Activated naive CD8-positive, alpha-beta T cell (primary cell): ENCODE data around the gene SLC35A1.

Experiments
- H3K27ac Mint-ChIP-seq: one replicate; pipeline ENCODE4 v1.8.0; 2021; ENCODE audit warnings: mixed read lengths
- H3K27me3 Mint-ChIP-seq: one replicate; pipeline ENCODE4 v1.8.0; 2021; ENCODE audit warnings: mixed read lengths
- H3K36me3 Mint-ChIP-seq: one replicate; pipeline ENCODE4 v1.8.0; 2021; ENCODE audit warnings: mixed read lengths
- H3K4me1 Mint-ChIP-seq: one replicate; pipeline ENCODE4 v1.8.0; 2021; ENCODE audit warnings: low read depth, mixed read lengths
- H3K4me3 Mint-ChIP-seq: one replicate; pipeline ENCODE4 v1.8.0; 2021; ENCODE audit warnings: mild to moderate bottlenecking, mixed read lengths
- H3K9me3 Mint-ChIP-seq: one replicate; pipeline ENCODE4 v1.8.0; 2021; ENCODE audit warnings: low read depth, mixed read lengths

SLC35A1 gene

DNA sequence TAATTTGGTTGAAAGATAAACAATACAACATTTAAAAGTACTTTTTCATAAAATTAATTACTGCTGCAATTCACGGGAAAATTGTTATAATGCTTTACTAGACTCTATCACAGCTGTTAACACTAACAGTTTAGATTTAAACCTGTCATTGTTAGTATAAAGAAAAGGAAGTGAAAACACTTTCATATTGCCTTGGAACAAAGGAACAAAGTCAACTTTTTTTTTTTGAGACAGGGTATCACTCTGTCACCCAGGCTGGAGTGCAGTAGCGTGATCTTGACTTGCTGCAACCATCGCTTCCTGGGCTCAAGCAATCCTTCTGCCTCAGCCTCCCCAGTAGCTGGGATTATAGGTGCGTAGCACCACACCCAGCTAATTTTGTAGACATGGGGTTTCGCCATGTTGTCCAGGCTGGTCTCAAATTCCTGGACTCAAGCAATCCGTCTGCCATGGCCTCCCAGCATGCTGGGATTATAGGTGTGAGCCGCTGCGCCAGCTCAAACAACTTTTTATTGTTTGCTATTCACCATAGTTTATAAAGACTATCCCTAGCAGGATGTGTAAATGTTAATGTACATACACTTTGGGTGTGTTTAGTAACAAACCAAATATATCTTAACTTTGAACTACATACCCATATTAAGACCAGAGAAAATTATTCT is 22.1 kb downstream of the SLC35A1 start:
- Mint-ChIP-seq H3K27ac (no peak overlapping the region), H3K4me3 (no peak overlapping the region), H3K4me1 (peaks cover 4% of the 10 kb centered on the region), H3K9me3 (no peaks in the 10 kb centered on the region), H3K36me3 (peaks cover 11% of the 10 kb centered on the region), H3K27me3 (no peaks in the 10 kb centered on the region)

DNA sequence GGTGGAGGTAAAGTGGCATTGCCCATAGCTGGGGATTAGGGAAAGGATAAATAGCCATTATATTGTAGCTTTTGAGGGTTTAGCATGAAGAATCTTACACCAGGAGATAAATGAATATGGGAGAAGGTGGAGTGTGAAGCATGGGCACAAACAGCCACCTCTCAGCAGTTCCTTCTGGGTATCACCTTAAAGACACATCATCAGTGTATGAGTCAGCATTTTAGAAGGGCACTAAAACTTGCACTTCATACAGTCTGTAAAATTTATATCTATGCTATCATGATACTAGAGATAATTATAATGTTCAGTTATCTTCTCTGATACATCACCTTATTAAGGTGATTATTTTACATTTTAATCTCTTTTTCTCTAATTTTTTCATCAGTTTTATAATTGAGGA is 25.3 kb downstream of the SLC35A1 start:
- H3K4me1 Mint-ChIP-seq: peaks cover 4% of the 10 kb centered on the region
- peaks cover 6% of the 10 kb centered on the region for H3K36me3 Mint-ChIP-seq
- H3K9me3 Mint-ChIP-seq: no peaks in the 10 kb centered on the region
- no peak overlapping the region for H3K27ac Mint-ChIP-seq
- H3K4me3 Mint-ChIP-seq: no peak overlapping the region
- H3K27me3 Mint-ChIP-seq: no peaks in the 10 kb centered on the region

DNA sequence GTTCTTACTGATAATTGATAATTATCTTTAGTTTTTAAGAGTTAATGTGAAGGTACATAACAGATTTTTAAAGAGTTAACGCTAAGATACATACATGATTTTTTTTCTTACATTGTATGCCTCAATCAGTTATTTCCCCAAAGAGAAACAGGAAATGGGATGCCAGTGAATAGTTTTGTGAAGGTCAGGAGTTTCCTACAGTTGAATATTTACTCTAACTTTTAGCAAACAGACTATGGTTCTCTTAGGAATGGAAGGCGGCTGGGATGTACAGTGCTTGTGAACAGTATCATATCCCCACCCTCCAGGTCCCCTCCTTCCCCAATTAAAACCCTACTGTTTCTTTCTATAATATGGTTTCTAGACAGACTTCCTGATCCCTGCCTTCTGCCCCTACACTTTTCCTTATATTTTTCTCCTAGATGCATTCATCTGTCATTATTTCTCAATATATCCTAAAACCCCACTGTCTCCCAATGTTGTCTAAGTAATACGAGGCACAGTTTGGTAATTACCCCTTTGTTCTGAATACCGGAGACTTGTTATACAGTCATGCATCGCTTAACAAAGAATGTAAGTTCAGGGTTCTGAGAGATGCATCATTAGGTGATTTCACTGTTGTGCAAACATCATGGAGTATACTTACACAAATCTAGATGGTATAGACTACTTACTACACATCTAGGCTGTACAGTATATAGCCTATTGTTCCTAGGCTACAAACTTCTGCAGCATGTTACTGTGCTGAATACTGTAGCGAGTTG is 29.2 kb downstream of the SLC35A1 start:
- H3K4me1 Mint-ChIP-seq: peaks cover 8% of the 10 kb centered on the region

DNA sequence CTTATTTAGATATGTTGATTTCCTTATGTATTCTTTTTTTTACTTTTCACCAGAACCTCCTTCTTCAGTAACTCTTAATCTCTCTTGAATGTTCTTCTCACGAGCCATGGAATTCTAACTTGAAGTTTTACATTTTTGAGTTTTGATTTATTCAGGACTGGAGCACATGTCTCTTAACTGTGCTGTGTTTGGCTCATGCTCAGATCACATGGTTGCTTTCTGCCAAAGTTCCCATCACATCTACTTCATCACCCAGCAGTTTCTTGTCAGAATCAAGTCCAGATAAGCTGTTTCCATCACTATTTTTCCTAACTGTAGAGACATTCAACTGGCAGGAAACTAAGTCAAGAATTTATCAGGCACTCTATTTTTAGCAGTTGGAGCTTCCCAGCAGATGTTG is 31.7 kb downstream of the SLC35A1 start:
- peaks cover 6% of the 10 kb centered on the region for H3K4me1 Mint-ChIP-seq
- no peaks in the 10 kb centered on the region for H3K36me3 Mint-ChIP-seq
- no peaks in the 10 kb centered on the region for H3K27me3 Mint-ChIP-seq
- no peaks in the 10 kb centered on the region for H3K9me3 Mint-ChIP-seq
- H3K27ac Mint-ChIP-seq: peak overlapping the region; percentile 30
- no peak overlapping the region for H3K4me3 Mint-ChIP-seq

More for the DNA sequence above, 29.2 kb downstream of the SLC35A1 start:
- Mint-ChIP-seq H3K9me3 (no peaks in the 10 kb centered on the region), H3K4me3 (no peak overlapping the region), H3K27me3 (no peaks in the 10 kb centered on the region), H3K36me3 (peaks cover 1% of the 10 kb centered on the region), H3K27ac (peak overlapping the region; percentile 30)

DNA sequence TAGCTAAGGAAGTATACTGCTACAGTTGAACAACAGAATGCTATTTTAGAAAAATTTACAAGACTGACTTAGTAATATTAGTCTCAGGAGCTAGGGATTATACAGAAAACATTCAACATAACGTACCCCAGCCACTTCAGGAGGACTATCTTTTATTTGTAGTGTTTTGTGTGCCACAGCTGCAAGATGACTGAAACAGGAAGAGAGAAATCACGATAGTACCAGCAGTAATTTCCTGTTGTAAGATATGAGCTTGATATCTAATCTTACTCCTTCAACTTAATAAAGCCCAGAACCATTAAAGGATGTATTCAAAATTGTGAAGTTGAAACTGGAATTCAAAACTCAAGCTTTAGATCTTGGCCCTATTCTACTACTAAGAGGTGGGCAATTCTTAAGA is 42.1 kb downstream of the SLC35A1 start:
- no peaks in the 10 kb centered on the region for H3K27me3 Mint-ChIP-seq
- peak overlapping the region; percentile 76 for H3K27ac Mint-ChIP-seq
- no peaks in the 10 kb centered on the region for H3K9me3 Mint-ChIP-seq
- peaks cover 10% of the 10 kb centered on the region for H3K36me3 Mint-ChIP-seq
- H3K4me1 Mint-ChIP-seq: peaks cover 10% of the 10 kb centered on the region
- H3K4me3 Mint-ChIP-seq: no peak overlapping the region

DNA sequence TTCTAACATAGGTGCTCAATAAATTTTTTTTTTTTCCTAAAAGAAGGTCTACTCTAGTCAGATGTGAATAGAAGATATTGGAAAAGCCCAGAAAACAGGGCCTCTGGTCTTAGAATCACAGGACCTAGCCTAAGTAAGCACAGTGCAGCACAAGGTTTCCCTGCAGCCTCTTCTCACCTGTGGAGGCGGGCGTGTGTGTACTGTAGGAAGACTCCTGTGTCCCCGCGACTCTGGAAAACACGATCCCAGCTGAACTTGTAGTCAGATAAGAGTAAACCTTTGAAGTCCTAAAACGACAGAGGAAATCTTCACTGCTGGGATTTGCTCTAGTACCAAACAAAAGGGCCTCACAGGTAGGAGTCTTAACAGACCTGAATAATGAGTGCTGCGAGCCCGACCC is 45.7 kb downstream of the SLC35A1 start:
- Mint-ChIP-seq H3K27me3 (no peaks in the 10 kb centered on the region), H3K36me3 (peaks cover 10% of the 10 kb centered on the region), H3K4me1 (peaks cover 10% of the 10 kb centered on the region), H3K9me3 (no peaks in the 10 kb centered on the region), H3K27ac (no peak overlapping the region), H3K4me3 (no peak overlapping the region)

DNA sequence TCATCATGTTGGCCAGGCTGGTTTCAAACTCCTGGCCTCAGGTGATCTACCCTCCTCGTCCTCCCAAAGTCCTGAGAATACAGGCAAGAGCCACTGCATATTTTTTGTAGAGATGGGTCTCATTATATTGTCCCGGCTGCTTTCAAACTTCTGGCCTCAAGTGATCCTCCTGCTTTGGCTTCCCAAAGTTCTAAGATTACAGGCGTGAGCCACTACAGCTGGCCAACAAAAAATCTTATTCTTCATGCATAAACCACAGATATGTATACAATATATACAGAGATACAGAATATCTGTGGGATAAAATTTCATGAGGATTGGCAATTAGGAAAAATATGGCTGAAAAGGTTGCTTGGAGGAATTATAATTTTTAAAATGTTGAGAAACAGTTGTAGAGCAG is 49.9 kb downstream of the SLC35A1 start:
- Mint-ChIP-seq H3K27ac (no peak overlapping the region), H3K4me3 (no peak overlapping the region), H3K36me3 (peaks cover 9% of the 10 kb centered on the region), H3K27me3 (no peaks in the 10 kb centered on the region), H3K9me3 (no peaks in the 10 kb centered on the region), H3K4me1 (peaks cover 1% of the 10 kb centered on the region)

DNA sequence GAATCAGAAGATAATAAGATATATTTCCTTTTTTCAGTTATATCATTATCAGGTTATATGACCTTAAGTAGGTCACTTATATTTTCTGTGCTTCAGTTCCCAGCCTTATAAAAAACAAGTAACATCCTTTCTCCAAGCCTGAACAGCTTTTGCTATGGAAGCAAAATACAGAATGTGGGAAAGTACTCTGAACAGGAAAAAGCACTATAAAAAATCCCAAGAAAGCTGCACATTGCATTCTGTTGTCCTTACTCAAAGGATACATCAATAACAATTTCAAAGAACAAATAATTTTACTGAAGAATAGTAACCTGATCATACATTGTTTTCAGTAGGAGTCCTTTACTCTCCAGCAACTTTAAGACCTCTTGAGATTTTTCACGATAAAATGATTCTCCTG is 56.4 kb downstream of the SLC35A1 start:
- peaks cover 9% of the 10 kb centered on the region for H3K4me1 Mint-ChIP-seq
- no peaks in the 10 kb centered on the region for H3K27me3 Mint-ChIP-seq
- no peaks in the 10 kb centered on the region for H3K9me3 Mint-ChIP-seq
- H3K36me3 Mint-ChIP-seq: peaks cover 19% of the 10 kb centered on the region
- no peak overlapping the region for H3K4me3 Mint-ChIP-seq
- no peak overlapping the region for H3K27ac Mint-ChIP-seq

DNA sequence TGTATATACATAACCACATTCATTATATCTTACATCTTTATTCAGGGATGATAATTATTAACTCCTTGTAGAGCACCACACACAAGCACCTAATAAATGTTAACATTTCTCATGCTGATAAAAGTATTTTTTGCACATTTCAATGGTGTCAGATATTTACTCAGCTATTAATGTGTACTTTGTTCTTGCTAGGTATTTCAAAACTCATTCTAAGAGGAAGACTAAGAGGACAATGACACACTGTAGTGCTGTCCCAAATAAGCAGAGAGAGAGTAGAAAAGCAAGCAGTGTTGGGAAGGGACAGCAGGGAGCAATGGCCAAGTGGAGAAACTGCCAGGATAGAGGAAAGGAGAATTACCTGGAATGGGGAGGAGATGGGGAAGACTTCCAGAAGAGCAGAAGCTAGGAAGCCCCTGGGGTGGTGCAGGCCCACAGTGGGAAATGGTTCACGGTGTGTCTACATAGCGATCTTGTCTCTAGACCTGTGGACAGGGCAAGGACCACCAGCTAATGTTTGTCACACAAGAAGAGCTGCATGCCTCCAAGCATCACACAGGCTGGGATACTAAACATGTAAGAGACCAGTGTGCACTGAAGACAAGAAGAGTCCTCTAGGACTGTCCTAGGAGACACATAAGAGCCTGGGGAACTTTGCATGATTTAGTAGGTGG is 61.7 kb downstream of the SLC35A1 start:
- peaks cover 15% of the 10 kb centered on the region for H3K36me3 Mint-ChIP-seq
- no peak overlapping the region for H3K27ac Mint-ChIP-seq
- H3K9me3 Mint-ChIP-seq: no peaks in the 10 kb centered on the region
- peaks cover 6% of the 10 kb centered on the region for H3K4me1 Mint-ChIP-seq
- no peaks in the 10 kb centered on the region for H3K27me3 Mint-ChIP-seq
- H3K4me3 Mint-ChIP-seq: no peak overlapping the region

DNA sequence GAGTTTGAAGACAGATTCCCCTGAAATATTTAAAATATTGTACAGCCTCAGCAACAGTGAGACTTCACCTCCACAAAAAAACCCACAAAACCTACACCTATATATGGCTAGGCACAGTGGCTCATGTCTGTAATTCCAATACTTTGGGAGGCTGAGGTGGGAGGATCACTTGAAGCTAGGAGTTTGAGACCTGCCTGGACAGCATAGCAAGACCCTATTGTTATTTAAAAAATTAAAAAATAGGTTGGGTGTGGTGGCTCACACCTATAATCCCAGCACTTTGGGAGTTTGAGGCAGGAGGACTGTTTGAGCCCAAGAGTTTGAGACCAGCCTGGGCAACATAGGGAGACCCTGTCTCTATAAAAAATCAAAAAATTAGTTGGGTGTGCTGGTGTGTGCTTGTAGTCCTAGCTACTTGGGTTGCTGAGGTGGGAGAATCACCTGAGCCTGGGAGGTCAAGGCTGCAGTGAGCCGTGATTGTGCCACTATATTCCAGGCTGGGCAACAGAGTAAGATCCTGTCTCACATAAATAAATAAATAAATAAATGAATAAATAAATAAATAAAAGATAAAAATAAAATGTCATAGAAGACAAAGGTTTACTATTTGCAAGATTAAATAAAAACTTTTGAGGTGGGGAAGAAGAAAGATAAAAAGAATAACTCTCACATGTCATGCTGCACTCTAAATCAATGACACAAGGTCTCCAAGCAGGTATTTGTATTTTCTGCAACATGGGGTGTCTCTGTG is 65.9 kb downstream of the SLC35A1 start:
- Mint-ChIP-seq H3K4me1 (peaks cover 3% of the 10 kb centered on the region), H3K9me3 (peaks cover 5% of the 10 kb centered on the region), H3K27ac (no peak overlapping the region), H3K4me3 (no peak overlapping the region), H3K27me3 (no peaks in the 10 kb centered on the region), H3K36me3 (peaks cover 25% of the 10 kb centered on the region)

DNA sequence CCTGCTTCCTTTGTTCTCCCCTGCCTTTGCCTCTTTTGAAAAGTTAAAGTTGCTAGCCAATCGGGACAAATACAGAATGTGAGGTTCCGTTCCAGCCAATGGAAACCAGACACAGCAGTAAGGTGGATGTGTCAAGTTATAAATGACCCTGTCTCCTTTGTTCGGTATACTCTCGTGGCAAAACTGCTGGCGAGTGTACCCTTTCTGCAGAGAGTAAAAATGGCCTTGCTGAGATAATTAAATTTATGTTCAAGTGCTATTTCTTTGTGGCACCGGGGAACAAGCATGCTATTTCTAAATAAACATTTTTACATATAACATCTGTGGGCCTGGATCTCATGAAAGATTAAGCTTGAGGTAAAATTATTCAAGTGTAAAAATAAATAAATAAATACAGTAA is 66.8 kb downstream of the SLC35A1 start:
- H3K27ac Mint-ChIP-seq: no peak overlapping the region
- H3K36me3 Mint-ChIP-seq: peaks cover 26% of the 10 kb centered on the region
- H3K4me3 Mint-ChIP-seq: no peak overlapping the region
- no peaks in the 10 kb centered on the region for H3K27me3 Mint-ChIP-seq
- peaks cover 3% of the 10 kb centered on the region for H3K4me1 Mint-ChIP-seq
- H3K9me3 Mint-ChIP-seq: peaks cover 5% of the 10 kb centered on the region

DNA sequence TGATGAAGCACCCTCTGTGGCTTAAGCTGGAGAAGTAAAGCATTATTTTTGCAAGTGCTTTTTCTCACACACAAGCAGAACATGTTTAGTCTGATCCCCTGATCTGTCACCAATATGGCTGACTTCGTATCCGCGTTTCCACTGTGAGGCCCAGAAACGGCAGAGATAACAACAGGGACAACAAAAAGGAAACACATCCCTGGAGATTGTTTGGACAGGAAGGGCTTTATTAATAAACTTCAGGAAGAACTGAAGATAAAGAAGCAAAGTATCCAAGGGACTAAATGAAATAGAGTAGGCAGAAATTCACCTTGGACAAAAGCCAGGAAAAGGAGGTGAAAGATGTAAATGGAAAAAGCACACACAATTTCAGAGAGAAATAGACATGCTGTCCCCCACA is 67.8 kb downstream of the SLC35A1 start:
- H3K4me3 Mint-ChIP-seq: no peak overlapping the region
- H3K27ac Mint-ChIP-seq: no peak overlapping the region
- peaks cover 5% of the 10 kb centered on the region for H3K9me3 Mint-ChIP-seq
- H3K36me3 Mint-ChIP-seq: peaks cover 31% of the 10 kb centered on the region
- peaks cover 3% of the 10 kb centered on the region for H3K4me1 Mint-ChIP-seq
- no peaks in the 10 kb centered on the region for H3K27me3 Mint-ChIP-seq

DNA sequence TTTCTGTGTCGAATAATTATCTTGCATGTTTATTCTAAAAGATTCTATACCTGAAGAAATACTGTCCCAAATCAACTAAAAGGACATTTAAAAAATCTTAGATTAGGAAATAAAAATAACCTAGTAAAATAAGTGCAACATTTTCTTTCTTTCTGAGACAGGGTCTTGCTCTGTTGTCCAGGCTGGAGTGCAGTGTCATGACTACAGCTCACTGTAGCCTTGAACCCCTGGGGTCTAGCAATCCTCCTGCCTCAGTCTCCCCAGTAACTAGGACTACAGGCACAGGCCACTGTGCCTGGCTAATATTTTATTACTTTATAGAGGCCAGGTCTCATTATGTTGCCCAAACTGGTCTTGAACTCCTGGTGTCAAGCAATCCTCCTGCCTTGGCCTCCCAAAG is 68.3 kb downstream of the SLC35A1 start:
- Mint-ChIP-seq H3K36me3 (peaks cover 33% of the 10 kb centered on the region), H3K27ac (no peak overlapping the region), H3K4me3 (no peak overlapping the region), H3K27me3 (no peaks in the 10 kb centered on the region), H3K9me3 (peaks cover 5% of the 10 kb centered on the region), H3K4me1 (peaks cover 3% of the 10 kb centered on the region)

DNA sequence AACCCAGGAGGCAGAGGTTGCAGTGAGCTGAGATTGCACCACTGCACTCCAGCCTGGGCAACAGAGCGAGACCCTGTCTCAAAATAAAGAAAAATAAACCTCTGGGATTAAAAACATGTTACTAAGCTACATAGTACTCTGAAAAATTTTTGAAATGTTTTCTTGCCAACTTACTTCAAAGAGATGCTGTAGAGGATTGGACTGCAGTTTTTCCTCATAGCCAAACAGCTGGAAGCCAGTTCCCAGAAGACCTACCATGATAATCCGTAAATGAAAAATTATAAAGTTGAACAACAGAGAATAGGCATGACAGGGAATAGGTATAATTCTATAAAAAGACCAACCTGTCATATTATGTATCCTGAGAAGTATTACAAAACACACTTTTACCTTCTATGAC is 69.0 kb downstream of the SLC35A1 start:
- no peak overlapping the region for H3K27ac Mint-ChIP-seq
- no peaks in the 10 kb centered on the region for H3K27me3 Mint-ChIP-seq
- H3K36me3 Mint-ChIP-seq: peaks cover 35% of the 10 kb centered on the region
- H3K9me3 Mint-ChIP-seq: peaks cover 5% of the 10 kb centered on the region
- H3K4me3 Mint-ChIP-seq: no peak overlapping the region
- peaks cover 3% of the 10 kb centered on the region for H3K4me1 Mint-ChIP-seq
